HG02642 (cell line): Measurements from ENCODE around the gene TK2.
"Not testable (repeated sequence)": the region's sequence is repeated elsewhere in the genome, so short reads cannot be mapped to it uniquely, and the experiment has no call there.

ENCODE experiments used
- ATAC-seq: cut with Tn5 transposase; IDR thresholded peaks from one replicate; pipeline ENCODE4 v1.9.1; 2021; ENCODE audit warnings: mild to moderate bottlenecking; ENCODE audit not compliant: unreplicated experiment, poor library complexity

The TK2 gene

GRCh38 chr16:66549284-66550131 is at the start of gene TK2:
Gene TK2 (minus strand): TSS chr16:66550122. CDS start chr16:66550061, 61 bp downstream.
- ATAC-seq: no peak

- ATAC-seq: no peak
Observed at GRCh38 chr16:66598111-66598510, 48.2 kb upstream of the TK2 start.

- ATAC-seq: no peak
Observed at GRCh38 chr16:66596986-66597848, 47.3 kb upstream of the TK2 start.

GRCh38 chr16:66596559-66596958 is 46.6 kb upstream of the TK2 start:
- ATAC-seq: not testable (repeated sequence)

- no peak for ATAC-seq
Observed at GRCh38 chr16:66594739-66595138, 44.8 kb upstream of the TK2 start.

- no peak for ATAC-seq
Observed at GRCh38 chr16:66592814-66593213, 42.9 kb upstream of the TK2 start.

- no peak for ATAC-seq
Observed at GRCh38 chr16:66592241-66592640, 42.3 kb upstream of the TK2 start.

GRCh38 chr16:66591018-66591417 is 41.1 kb upstream of the TK2 start:
- no peak for ATAC-seq

- ATAC-seq: no peak
Observed at GRCh38 chr16:66590322-66590721, 40.4 kb upstream of the TK2 start.

- no peak for ATAC-seq
Observed at GRCh38 chr16:66588981-66589713, 39.2 kb upstream of the TK2 start.

GRCh38 chr16:66587881-66588600 is 38.1 kb upstream of the TK2 start:
- ATAC-seq: no peak

GRCh38 chr16:66585481-66586239 is 35.7 kb upstream of the TK2 start:
- ATAC-seq: no peak

GRCh38 chr16:66581246-66581952 is 31.5 kb upstream of the TK2 start:
- ATAC-seq: no peak

GRCh38 chr16:66580605-66581209 is 30.8 kb upstream of the TK2 start:
- ATAC-seq: no peak

GRCh38 chr16:66578651-66579531 is 29.0 kb upstream of the TK2 start, which contains the start of gene CMTM2:
Gene CMTM2 (plus strand): TSS chr16:66579463. CDS start chr16:66579608, 145 bp downstream.
- ATAC-seq: no peak

GRCh38 chr16:66576296-66576695 is 26.4 kb upstream of the TK2 start:
- no peak for ATAC-seq

GRCh38 chr16:66575060-66575459 is 25.1 kb upstream of the TK2 start:
- no peak for ATAC-seq
